Measurements from ENCODE around the gene INSR. TPM values are rescaled to one million over a fixed set of nuclear protein-coding genes. Genes with fewer than 3 reads are reported as not detected.

INSR gene
- 1 to 10 TPM; 3.7 to 3.9 TPM for total RNA-seq

DNA sequence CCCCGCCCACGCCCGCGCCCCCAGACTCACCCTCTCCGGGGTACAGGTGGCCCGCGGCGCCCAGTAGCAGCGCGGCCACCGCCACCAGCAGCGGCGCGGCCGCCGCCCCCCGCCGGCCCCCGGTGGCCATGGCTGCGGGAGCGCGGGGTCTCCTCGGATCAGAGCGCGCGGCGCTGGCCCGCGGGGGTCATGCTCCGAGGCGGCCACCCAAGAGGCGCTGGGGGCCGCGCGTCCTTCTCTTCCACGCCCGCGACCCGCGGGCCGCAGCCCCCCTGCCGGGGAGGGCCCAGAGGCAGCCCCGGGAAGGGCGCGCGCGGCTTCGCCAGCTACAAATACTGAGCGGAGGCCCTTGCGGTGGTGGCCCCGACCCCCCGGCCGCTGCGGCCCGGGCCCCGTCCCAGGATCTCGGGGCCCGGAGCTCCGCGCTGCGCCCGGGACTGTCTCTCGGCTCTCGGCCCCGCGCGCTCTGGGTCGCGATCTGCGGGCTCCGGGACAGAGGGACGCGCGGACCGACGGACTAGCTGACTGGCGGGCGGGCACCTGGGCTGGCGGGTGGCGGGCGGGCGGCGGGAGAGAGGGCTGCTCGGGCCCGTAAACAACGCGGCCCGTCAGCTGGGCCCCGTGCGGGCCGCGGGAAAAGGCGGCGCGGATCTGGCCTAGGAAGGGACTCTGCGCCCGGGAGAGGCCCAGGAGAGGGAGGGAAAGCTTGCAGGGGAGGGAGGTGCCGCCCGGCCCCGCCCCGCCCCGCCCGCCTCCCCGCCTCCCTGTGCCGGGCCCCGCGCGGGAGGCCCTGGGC, at the start of gene INSR:
TSS of gene INSR (minus strand) at position 653 of the 796 bp plus-strand sequence. CDS start at position 130, 523 bp downstream.
- peaks cover 9% of the 10 kb centered on the region for H3K4me1 Mint-ChIP-seq (ENCODE audit: low read depth)

DNA sequence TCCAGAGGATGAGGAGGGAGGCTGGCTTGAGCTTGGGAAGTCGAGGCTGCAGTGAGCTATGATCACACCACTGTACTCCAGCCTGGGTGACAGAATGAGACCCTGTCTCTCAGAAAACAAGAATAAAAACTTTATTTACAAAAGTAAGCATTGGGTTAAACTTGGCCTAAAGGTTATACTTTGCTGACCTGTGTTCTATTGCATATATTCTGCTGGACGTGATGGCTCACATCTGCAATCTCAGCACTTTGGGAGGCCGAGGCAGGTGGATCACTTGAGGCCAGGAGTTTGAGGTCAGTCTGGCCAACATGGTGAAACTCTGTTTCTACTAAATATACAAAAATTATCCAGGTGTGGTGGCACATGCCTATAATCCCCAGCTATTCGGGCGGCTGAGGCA, 47.9 kb upstream of the INSR start:
- H3K36me3 Mint-ChIP-seq (ENCODE audit: low read depth) = no peaks in the 10 kb centered on the region
- no peak overlapping the region for H3K4me3 Mint-ChIP-seq
- intact Hi-C loops (cut with micrococcal nuclease) = loop anchor here (10.0 kb wide), 3 partner anchors 397 to 537 kb away; no protein-coding TSS in a partner anchor
- no peaks in the 10 kb centered on the region for H3K27me3 Mint-ChIP-seq (ENCODE audit: low read depth)
- H3K9me3 Mint-ChIP-seq = no peaks in the 10 kb centered on the region
- H3K27ac Mint-ChIP-seq = no peak overlapping the region
- peaks cover 47% of the 10 kb centered on the region for H3K4me1 Mint-ChIP-seq (ENCODE audit: low read depth)
- CTCF ChIA-PET = interaction anchor here (1.1 to 2.9 kb wide), 8 partner anchors 9 to 243 kb away, joined by 5 to 17 read pairs (median 8); no protein-coding TSS in a partner anchor
- no peak for DNase-seq

More for the DNA sequence above, at the start of gene INSR:
- Mint-ChIP-seq H3K27ac (no peak within 1 kb of the TSS), H3K36me3 (ENCODE audit: low read depth) (no peaks in the 10 kb centered on the region), H3K9me3 (no peaks in the 10 kb centered on the region), H3K4me3 (peak within 1 kb of the TSS; percentile 73), H3K27me3 (ENCODE audit: low read depth) (peaks cover 36% of the 10 kb centered on the region)
- intact Hi-C loops (cut with micrococcal nuclease) = loop anchor here (1.0 kb wide), 1 partner anchor 96 kb away; no protein-coding TSS in a partner anchor
- CTCF ChIA-PET = interaction anchor here (0.8 kb wide), 1 partner anchor 145 kb away, joined by 3 read pairs; no protein-coding TSS in a partner anchor
- peak; percentile 75 for DNase-seq

DNA sequence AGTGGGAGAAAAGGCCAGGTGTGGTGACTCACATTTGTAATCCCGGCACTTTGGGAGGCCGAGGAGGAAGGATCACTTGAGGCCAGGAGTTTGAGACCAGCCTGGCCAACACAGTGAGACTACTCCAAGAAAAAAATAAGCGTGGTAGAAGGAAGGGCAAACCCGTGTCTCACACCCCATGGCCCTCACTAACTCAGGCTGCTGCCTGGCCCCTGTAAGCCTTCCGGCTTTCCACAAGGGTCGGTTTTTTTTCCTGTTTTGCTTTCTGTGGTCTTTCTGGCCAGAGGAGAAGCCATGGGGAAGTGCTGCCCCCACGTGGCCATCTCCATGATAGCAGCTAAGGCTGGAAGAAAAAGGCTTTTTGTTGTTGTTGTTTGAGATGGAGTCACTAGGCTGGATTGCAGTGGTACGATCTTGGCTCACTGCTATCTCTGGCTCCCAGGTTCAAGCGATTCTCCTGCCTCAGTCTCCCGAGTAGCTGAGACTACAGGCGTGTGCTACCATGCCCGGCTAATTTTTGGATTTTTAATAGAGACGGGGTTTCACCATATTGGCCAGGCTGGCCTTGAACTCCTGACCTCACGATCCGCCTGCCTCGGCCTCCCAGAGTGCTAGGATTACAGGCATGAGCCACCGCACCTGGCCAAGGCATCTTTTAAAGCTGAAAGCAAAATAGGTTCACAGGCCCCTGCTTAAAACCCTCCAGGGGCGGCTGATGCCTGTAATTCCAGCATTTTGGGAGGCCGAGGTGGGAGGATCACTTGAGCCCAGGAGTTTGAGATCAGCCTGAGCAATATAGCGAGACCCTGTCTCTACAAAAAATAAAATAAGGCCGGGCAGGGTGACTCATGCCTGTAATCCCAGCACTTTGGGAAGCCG, 47.0 kb upstream of the INSR start:
- CTCF ChIA-PET = interaction anchor here (0.6 to 2.9 kb wide), 23 partner anchors 8 to 490 kb away, joined by 3 to 17 read pairs (median 4); partner anchors contain the start of gene TRAPPC5
- intact Hi-C loops (cut with micrococcal nuclease) = loop anchor here (1.0 to 10.0 kb wide), 5 partner anchors 192 to 536 kb away; no protein-coding TSS in a partner anchor
- no peak overlapping the region for H3K27ac Mint-ChIP-seq
- no peaks in the 10 kb centered on the region for H3K9me3 Mint-ChIP-seq
- peak overlapping the region; percentile 39 for H3K4me3 Mint-ChIP-seq
- no peaks in the 10 kb centered on the region for H3K27me3 Mint-ChIP-seq (ENCODE audit: low read depth)
- no peaks in the 10 kb centered on the region for H3K36me3 Mint-ChIP-seq (ENCODE audit: low read depth)
- peak; percentile 92 for DNase-seq
- peaks cover 42% of the 10 kb centered on the region for H3K4me1 Mint-ChIP-seq (ENCODE audit: low read depth)

DNA sequence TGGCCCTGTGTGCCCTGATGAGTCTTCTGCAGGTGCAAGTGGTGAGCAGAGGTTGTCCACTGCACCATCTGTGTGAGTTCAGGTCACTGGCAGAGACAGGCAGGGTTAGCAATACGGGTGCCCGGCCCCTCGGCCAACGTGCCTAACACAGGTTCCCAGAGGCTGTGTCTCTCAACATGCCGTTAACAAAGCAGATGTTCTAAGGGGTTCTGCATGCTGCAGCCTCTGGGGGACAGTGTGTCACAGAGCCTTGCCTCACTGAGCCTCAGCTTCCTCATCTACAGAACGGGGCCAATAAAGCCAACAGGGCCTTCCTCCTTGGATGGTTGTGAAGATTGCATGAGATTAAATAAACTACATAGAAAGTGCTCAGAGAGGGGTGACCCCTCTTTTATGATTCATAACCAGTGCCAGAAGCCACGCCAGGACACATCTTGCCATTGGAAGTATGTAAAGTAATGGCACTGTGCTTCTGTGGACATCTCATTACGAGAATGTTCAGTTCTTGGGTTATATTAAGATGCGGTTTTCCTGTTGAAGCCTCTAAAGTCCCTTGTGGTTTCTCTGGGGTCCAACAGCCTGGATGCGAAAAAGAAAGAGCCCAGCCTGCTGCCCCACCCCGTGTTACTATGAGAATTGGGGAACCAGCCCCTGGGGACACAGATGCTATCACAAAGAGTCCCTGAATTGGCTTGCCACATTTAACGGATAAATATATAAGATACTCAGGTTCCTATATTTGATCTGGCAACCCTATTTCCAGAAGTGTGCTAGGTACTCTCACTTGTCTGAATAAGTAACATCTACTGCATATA, 43.4 kb upstream of the INSR start:
- no peaks in the 10 kb centered on the region for H3K9me3 Mint-ChIP-seq
- CTCF ChIA-PET = interaction anchor here (0.7 to 1.1 kb wide), 3 partner anchors 11 to 17 kb away, joined by 5 to 6 read pairs (median 5); no protein-coding TSS in a partner anchor
- intact Hi-C loops (cut with micrococcal nuclease) = no loop called here
- H3K4me3 Mint-ChIP-seq = no peak overlapping the region
- H3K4me1 Mint-ChIP-seq (ENCODE audit: low read depth) = peaks cover 19% of the 10 kb centered on the region
- H3K27ac Mint-ChIP-seq = no peak overlapping the region
- peak; percentile 58 for DNase-seq
- H3K27me3 Mint-ChIP-seq (ENCODE audit: low read depth) = no peaks in the 10 kb centered on the region
- H3K36me3 Mint-ChIP-seq (ENCODE audit: low read depth) = no peaks in the 10 kb centered on the region

DNA sequence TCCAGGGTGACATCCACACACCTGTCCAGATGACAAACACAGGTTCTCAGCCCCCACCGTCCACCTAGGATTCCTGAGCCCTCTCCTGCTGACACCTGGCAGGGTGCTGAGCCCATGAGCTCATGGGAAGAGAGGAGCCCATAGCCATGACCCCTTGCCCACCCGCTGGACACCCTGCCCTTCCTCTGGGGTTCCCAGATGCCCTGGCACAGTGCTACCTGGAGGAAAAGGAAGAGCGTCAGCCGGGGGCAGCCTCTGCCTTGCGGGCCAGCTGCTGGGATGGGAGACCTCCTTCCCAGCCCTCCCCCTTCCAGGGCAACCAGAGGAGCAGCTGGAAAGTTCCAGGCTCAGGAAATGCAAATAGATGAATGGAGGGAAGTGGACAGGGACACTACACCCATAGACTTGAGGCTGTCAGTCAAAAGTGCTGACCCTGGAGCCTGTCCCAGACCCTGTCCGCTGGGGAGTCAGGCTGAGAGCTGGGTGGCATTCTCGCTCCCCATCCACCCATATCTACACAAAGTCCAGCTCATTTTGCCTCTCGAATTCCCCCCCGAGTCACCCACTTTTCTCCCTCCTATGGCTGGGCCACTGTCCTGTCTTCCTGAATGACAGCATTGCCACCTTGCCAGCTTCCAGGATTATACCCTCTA, 42.2 kb upstream of the INSR start:
- Mint-ChIP-seq H3K9me3 (no peaks in the 10 kb centered on the region), H3K27me3 (ENCODE audit: low read depth) (no peaks in the 10 kb centered on the region), H3K4me3 (no peak overlapping the region), H3K27ac (no peak overlapping the region), H3K4me1 (ENCODE audit: low read depth) (peaks cover 14% of the 10 kb centered on the region), H3K36me3 (ENCODE audit: low read depth) (no peaks in the 10 kb centered on the region)
- DNase-seq = no peak
- CTCF ChIA-PET = interaction anchor here (0.8 to 1.1 kb wide), 4 partner anchors 9 to 187 kb away, joined by 3 to 4 read pairs (median 3); no protein-coding TSS in a partner anchor
- intact Hi-C loops (cut with micrococcal nuclease) = no loop called here

DNA sequence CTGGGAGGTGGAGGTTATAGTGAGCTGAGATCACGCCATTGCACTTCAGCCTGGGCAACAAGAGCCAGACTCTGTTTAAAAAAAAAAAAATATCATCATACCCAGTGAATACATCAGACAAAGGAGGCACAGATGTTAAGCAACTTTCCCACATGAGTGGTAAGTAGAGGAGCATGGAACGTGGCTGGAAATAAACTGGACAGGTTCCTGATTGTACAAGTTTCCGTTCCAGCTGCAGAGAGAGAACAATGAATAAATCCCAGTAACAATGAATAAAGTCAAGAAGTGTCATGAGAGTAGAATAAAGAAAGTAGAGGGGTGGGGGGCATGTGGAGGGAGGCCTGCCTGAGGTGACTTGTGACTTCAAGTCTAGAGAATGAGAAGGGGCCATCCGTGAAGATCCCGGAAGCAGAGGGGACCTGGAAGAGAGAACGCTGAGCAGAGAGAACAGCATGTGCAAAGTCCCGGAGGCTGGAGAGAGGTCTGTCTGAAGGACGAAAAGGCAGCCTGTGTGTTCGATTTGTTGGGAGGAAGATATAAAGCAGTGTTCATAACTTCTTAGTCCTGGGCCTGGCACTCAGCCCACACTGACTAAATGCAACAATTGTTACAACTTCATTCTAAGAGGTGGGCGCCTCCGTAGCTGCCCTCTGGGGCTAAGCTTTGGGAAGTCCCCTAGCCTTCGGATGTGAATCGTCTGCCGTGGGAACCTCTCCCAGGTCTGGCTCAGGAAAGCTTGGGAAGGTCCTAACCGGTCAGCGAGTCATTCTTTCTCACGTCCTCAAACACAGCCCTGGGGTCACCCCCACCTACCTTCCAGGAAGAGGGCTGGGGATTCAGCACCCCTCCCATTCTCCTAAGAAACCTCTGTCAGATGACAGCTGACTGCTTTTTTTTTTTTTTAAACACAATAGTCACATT, 39.2 kb upstream of the INSR start:
- CTCF ChIA-PET = interaction anchor here (0.6 kb wide), 1 partner anchor 15 kb away, joined by 4 read pairs; no protein-coding TSS in a partner anchor
- H3K36me3 Mint-ChIP-seq (ENCODE audit: low read depth) = no peaks in the 10 kb centered on the region
- no peaks in the 10 kb centered on the region for H3K27me3 Mint-ChIP-seq (ENCODE audit: low read depth)
- intact Hi-C loops (cut with micrococcal nuclease) = no loop called here
- H3K27ac Mint-ChIP-seq = no peak overlapping the region
- no peak overlapping the region for H3K4me3 Mint-ChIP-seq
- no peaks in the 10 kb centered on the region for H3K9me3 Mint-ChIP-seq
- DNase-seq = no peak
- peaks cover 8% of the 10 kb centered on the region for H3K4me1 Mint-ChIP-seq (ENCODE audit: low read depth)

DNA sequence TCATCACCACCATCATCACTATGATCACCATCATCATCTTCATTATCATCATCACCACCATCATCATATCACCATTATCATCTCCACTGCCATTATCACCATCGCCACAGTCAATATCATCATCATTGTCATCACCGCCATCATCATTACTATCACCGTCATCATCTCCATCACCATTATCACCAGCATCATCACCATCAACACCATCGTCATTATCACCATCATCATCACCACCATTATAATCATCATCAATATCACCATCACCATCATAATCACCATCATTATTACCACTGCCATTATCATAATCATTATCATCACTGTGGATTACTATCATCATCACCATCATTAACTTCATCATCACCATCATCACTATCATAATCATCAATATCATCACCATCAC, 37.2 kb upstream of the INSR start:
- intact Hi-C loops (cut with micrococcal nuclease) = no loop called here
- no peaks in the 10 kb centered on the region for H3K9me3 Mint-ChIP-seq
- H3K36me3 Mint-ChIP-seq (ENCODE audit: low read depth) = no peaks in the 10 kb centered on the region
- CTCF ChIA-PET = no interaction called here
- H3K27me3 Mint-ChIP-seq (ENCODE audit: low read depth) = no peaks in the 10 kb centered on the region
- DNase-seq = no peak
- H3K27ac Mint-ChIP-seq = no peak overlapping the region
- H3K4me3 Mint-ChIP-seq = no peak overlapping the region
- no peaks in the 10 kb centered on the region for H3K4me1 Mint-ChIP-seq (ENCODE audit: low read depth)

DNA sequence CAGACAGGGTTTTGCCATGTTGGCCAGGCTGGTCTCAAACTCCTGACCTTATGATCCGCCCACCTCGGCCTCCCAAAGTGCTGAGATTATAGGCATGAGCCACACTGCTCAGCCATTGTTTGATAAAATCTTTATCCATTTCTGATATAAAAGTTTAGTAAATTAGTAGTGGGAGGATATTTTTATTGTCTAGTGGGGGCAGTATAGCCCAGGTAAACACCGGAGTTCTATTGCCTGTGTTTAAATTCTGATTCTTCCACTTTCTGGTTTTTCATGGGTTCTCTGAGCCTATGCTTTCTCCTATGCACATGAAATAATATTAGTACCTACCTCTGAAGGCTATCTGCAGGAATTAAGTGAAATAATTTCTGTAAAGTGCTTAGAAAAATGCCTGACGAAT, 34.4 kb upstream of the INSR start:
- intact Hi-C loops (cut with micrococcal nuclease) = no loop called here
- no peak overlapping the region for H3K4me3 Mint-ChIP-seq
- CTCF ChIA-PET = interaction anchor here (0.6 to 1.2 kb wide), 4 partner anchors 13 to 226 kb away, joined by 3 to 7 read pairs (median 4); no protein-coding TSS in a partner anchor

DNA sequence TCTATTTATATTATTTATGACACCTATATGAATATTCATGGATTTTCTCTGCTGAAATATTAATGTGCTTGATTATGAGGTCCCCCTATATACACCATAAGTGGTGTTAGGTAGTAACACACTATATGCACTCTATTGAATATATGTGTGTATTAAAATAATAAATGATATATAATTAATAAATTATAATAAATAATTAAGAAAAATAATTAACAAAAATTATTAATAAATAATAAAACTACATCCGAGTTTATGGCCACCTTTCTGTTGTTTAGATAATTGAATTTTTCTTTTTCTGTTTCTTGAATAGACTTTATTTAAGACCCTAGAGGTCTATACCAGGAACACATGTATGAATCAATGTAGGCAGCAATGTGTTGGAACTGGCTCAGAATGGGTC, 33.6 kb upstream of the INSR start:
- CTCF ChIA-PET = interaction anchor here (1.0 to 2.0 kb wide), 4 partner anchors 13 to 182 kb away, joined by 3 to 12 read pairs (median 8); no protein-coding TSS in a partner anchor
- Mint-ChIP-seq H3K27ac (no peak overlapping the region), H3K27me3 (ENCODE audit: low read depth) (no peaks in the 10 kb centered on the region), H3K4me1 (ENCODE audit: low read depth) (no peaks in the 10 kb centered on the region), H3K36me3 (ENCODE audit: low read depth) (no peaks in the 10 kb centered on the region), H3K9me3 (peaks cover 2% of the 10 kb centered on the region), H3K4me3 (no peak overlapping the region)
- DNase-seq = no peak
- intact Hi-C loops (cut with micrococcal nuclease) = loop anchor here (2.0 kb wide), 1 partner anchor 179 kb away; no protein-coding TSS in a partner anchor

More for the DNA sequence above, 34.4 kb upstream of the INSR start:
- Mint-ChIP-seq H3K36me3 (ENCODE audit: low read depth) (no peaks in the 10 kb centered on the region), H3K4me1 (ENCODE audit: low read depth) (no peaks in the 10 kb centered on the region), H3K27me3 (ENCODE audit: low read depth) (no peaks in the 10 kb centered on the region), H3K9me3 (peaks cover 2% of the 10 kb centered on the region), H3K27ac (no peak overlapping the region)
- no peak for DNase-seq

DNA sequence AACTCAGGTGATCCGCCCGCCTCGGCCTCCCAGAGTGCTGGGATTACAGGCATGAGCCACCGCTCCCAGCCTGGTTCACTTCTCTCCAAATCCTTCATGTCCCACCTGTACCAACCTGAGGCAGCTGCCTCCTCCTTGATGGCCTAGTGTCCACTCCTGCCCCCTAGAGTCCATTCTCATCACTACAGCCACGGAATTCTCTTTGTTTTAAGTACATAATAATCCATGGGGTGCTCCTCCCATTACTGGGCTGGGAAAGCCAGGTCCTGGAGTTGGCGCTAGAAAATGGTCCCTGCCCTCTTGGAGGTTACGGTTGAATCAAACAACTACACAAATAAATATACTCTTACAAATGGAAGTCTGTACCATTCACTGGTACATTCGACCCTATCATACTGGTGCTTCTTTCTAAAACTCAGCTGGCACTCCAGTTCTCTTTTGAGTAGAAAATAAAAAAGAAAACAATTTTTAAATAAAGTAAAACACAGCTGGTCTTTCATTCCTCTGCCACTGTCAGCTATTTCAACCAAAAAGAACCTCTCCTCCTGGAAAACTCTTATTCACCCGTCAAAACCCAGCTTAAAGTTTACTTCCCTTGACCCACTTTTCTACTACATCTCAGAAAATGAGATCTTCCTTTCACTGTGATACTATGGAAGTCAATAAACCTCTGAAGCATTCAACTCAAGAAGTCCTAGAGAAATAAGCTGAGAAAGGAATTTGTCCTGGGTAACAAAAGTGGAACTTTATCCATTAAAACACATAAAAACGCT, 32.1 kb upstream of the INSR start:
- Mint-ChIP-seq H3K27me3 (ENCODE audit: low read depth) (no peaks in the 10 kb centered on the region), H3K36me3 (ENCODE audit: low read depth) (no peaks in the 10 kb centered on the region)
- intact Hi-C loops (cut with micrococcal nuclease) = loop anchor here (2.0 kb wide), 1 partner anchor 177 kb away; no protein-coding TSS in a partner anchor

More for the DNA sequence above, 32.1 kb upstream of the INSR start:
- no peak overlapping the region for H3K4me3 Mint-ChIP-seq
- peaks cover 2% of the 10 kb centered on the region for H3K9me3 Mint-ChIP-seq
- peak; percentile 77 for DNase-seq
- no peak overlapping the region for H3K27ac Mint-ChIP-seq
- CTCF ChIA-PET = interaction anchor here (0.6 to 2.0 kb wide), 11 partner anchors 10 to 483 kb away, joined by 3 to 12 read pairs (median 4); no protein-coding TSS in a partner anchor
- no peaks in the 10 kb centered on the region for H3K4me1 Mint-ChIP-seq (ENCODE audit: low read depth)
